Uterus (tissue), 2 donors: Measurements from ENCODE around the gene PLCB3.

Experiments
- POLR2A ChIP-seq, 2 donors: fragments of 450-650 bp; IDR thresholded peaks; one replicate each; pipeline ENCODE4 v1.6.1; 2016; ENCODE audit warnings: antibody characterized with exemption in 2 of 2, mild to moderate bottlenecking in 1 of 2, moderate library complexity in 1 of 2
- TF ChIP-seq, protein P1 (sequence below), 4 experiments: fragments of 200-600 bp in 2 of 4; fragments of 450-650 bp in 2 of 4; sonication (generic) in 2 of 4; IDR thresholded peaks; one replicate each; pipeline ENCODE4 v1.5.1; 2016 to 2019; ENCODE audit warnings: antibody characterized with exemption in 4 of 4, mild to moderate bottlenecking in 2 of 4, moderate library complexity in 1 of 4

DNA sequence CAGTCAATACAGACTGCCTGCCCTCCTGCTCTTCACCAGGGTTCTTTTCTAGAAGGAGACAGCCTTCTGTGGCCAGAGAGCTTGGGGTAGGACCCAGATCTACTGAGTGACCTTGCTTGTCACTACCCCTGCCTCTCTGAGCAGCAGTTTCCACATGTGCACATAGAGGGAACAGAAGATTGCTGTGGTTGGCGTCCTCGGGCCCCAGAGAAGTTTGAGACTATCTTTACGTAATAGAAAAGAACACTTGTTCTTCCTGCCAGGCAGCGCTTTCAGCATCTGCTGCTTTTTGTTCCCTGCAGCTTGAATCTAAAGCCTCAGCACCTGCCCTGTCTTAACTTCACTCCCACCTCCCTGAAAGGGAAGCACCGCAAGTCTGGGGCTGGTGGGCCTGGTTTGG is 12.3 kb upstream of the PLCB3 start:
- TF ChIP-seq, protein P1, sequence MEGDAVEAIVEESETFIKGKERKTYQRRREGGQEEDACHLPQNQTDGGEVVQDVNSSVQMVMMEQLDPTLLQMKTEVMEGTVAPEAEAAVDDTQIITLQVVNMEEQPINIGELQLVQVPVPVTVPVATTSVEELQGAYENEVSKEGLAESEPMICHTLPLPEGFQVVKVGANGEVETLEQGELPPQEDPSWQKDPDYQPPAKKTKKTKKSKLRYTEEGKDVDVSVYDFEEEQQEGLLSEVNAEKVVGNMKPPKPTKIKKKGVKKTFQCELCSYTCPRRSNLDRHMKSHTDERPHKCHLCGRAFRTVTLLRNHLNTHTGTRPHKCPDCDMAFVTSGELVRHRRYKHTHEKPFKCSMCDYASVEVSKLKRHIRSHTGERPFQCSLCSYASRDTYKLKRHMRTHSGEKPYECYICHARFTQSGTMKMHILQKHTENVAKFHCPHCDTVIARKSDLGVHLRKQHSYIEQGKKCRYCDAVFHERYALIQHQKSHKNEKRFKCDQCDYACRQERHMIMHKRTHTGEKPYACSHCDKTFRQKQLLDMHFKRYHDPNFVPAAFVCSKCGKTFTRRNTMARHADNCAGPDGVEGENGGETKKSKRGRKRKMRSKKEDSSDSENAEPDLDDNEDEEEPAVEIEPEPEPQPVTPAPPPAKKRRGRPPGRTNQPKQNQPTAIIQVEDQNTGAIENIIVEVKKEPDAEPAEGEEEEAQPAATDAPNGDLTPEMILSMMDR (IDR thresholded peaks at IDR 0.05) = no peak
- TF ChIP-seq POLR2A (IDR thresholded peaks at IDR 0.05) = no peak
